Bladder microvascular endothelial cell (primary cell): ENCODE results near the gene VWA1. TPM values are rescaled to one million over a fixed set of nuclear protein-coding genes. Genes with fewer than 3 reads are reported as not detected.

Source experiments
- total RNA-seq: library from RNA; depleted of rRNA; stranded (reverse); fragments of >200 nt; gene quantifications from 2 replicates; pipeline ENCODE4 v1.2.3, GENCODE V29; 2014

The VWA1 gene
- total RNA-seq = 19.4 and 34.7 TPM in 2 replicates

GRCh38 chr1:1435106-1435903, at the start of gene VWA1:
Gene VWA1, plus strand, starts transcription at chr1:1435690. Its CDS starts 59 bp downstream, at chr1:1435749.

GRCh38 chr1:1399187-1399871, 36.2 kb upstream of the VWA1 start, which contains the start of gene CCNL2:
Gene CCNL2, minus strand, starts transcription at chr1:1399335. Its CDS starts 29 bp downstream, at chr1:1399306.

GRCh38 chr1:1406821-1407635, 28.5 kb upstream of the VWA1 start, which contains the start of gene MRPL20:
Gene MRPL20, minus strand, starts transcription at chr1:1407293. Its CDS starts 76 bp downstream, at chr1:1407217.

GRCh38 chr1:1421147-1421906, 14.2 kb upstream of the VWA1 start, which contains the start of gene ANKRD65:
Gene ANKRD65, minus strand, starts transcription at chr1:1421276. Its CDS starts 271 bp downstream, at chr1:1421005.

GRCh38 chr1:1449099-1449739, 13.7 kb downstream of the VWA1 start, which contains the start of gene ATAD3C:
Gene ATAD3C, plus strand, starts transcription at chr1:1449689. Its CDS starts 995 bp downstream, at chr1:1450684.

GRCh38 chr1:1471389-1472052, 36.0 kb downstream of the VWA1 start, which contains the start of gene ATAD3B:
Gene ATAD3B, plus strand, starts transcription at chr1:1471765. Its CDS starts 120 bp downstream, at chr1:1471885.

Other genes starting within 250 kb of the VWA1 start
- gene TNFRSF18, start 229.1 kb upstream of the VWA1 start, total RNA-seq = 1.0 TPM in 1 of 2 replicates, not detected in the other
- 2.1 and 7.7 TPM in 2 replicates for gene TNFRSF4, start 221.5 kb upstream of the VWA1 start, total RNA-seq
- 89.2 and 155 TPM in 2 replicates for gene SDF4, start 203.7 kb upstream of the VWA1 start, total RNA-seq
- gene B3GALT6, start 203.5 kb upstream of the VWA1 start, total RNA-seq = 16.5 and 25.5 TPM in 2 replicates
- gene C1QTNF12, start 189.0 kb upstream of the VWA1 start, total RNA-seq = 0.32 and 0.57 TPM in 2 replicates
- 35.9 and 53.0 TPM in 2 replicates for gene UBE2J2, start 161.8 kb upstream of the VWA1 start, total RNA-seq
- gene SCNN1D, start 155.3 kb upstream of the VWA1 start, total RNA-seq = under 0.01 and 0.63 TPM in 2 replicates
- 15.5 and 45.4 TPM in 2 replicates for gene ACAP3, start 127.8 kb upstream of the VWA1 start, total RNA-seq
- 9.1 and 10.5 TPM in 2 replicates for gene PUSL1, start 127.1 kb upstream of the VWA1 start, total RNA-seq
- 54.6 and 91.5 TPM in 2 replicates for gene INTS11, start 111.0 kb upstream of the VWA1 start, total RNA-seq
- 15.1 and 16.4 TPM in 2 replicates for gene CPTP, start 110.9 kb upstream of the VWA1 start, total RNA-seq
- gene TAS1R3, start 104.4 kb upstream of the VWA1 start, total RNA-seq = 0.31 and 0.32 TPM in 2 replicates
- gene DVL1, start 86.3 kb upstream of the VWA1 start, total RNA-seq = 36.1 and 52.0 TPM in 2 replicates
- 0.38 and 0.97 TPM in 2 replicates for gene MXRA8, start 77.1 kb upstream of the VWA1 start, total RNA-seq
- gene AURKAIP1, start 60.5 kb upstream of the VWA1 start, total RNA-seq = 70.4 and 101 TPM in 2 replicates
- 54.7 and 196 TPM in 2 replicates for gene CCNL2, start 36.4 kb upstream of the VWA1 start, total RNA-seq
- gene MRPL20, start 28.4 kb upstream of the VWA1 start, total RNA-seq = 62.6 and 82.6 TPM in 2 replicates
- gene ANKRD65, start 14.4 kb upstream of the VWA1 start, total RNA-seq = 0.25 and 0.32 TPM in 2 replicates
- gene ATAD3C, start 14.0 kb downstream of the VWA1 start, total RNA-seq = 1.4 TPM in 1 of 2 replicates, not detected in the other
- 17.9 and 21.2 TPM in 2 replicates for gene ATAD3B, start 36.1 kb downstream of the VWA1 start, total RNA-seq
- gene ATAD3A, start 76.5 kb downstream of the VWA1 start, total RNA-seq = 28.0 and 37.1 TPM in 2 replicates
- 2.1 and 2.4 TPM in 2 replicates for gene TMEM240, start 104.9 kb downstream of the VWA1 start, total RNA-seq
- 45.8 and 64.1 TPM in 2 replicates for gene SSU72, start 139.2 kb downstream of the VWA1 start, total RNA-seq
- 0.16 and 0.94 TPM in 2 replicates for gene FNDC10, start 164.4 kb downstream of the VWA1 start, total RNA-seq
- 31.1 and 68.6 TPM in 2 replicates for gene MIB2, start 179.8 kb downstream of the VWA1 start, total RNA-seq
- 0.16 and 0.19 TPM in 2 replicates for gene MMP23B, start 196.5 kb downstream of the VWA1 start, total RNA-seq
- 6.6 and 11.0 TPM in 2 replicates for gene CDK11B, start 223.3 kb downstream of the VWA1 start, total RNA-seq